GM21423 (cell line): ENCODE data around the gene SDF4.

Experiments used
- ATAC-seq: cut with Tn5 transposase; IDR thresholded peaks from one replicate; pipeline ENCODE4 v1.9.1; 2021; ENCODE audit warnings: mild to moderate bottlenecking, moderate library complexity; ENCODE audit not compliant: unreplicated experiment

The SDF4 gene

GRCh38 chr1:1215080-1215676, 16.6 kb downstream of the SDF4 start:
- ATAC-seq = no peak

- no peak for ATAC-seq
Observed at GRCh38 chr1:1213345-1214265, 18.2 kb downstream of the SDF4 start, which contains the start of gene TNFRSF4. Gene TNFRSF4, minus strand, starts transcription at chr1:1214153. Its CDS starts 26 bp downstream, at chr1:1214127.

- no peak for ATAC-seq
Observed at GRCh38 chr1:1212780-1213344, 18.9 kb downstream of the SDF4 start.

GRCh38 chr1:1211541-1212441, 20.0 kb downstream of the SDF4 start:
- ATAC-seq = no peak

GRCh38 chr1:1210726-1211540, 20.9 kb downstream of the SDF4 start:
- no peak for ATAC-seq

- no peak for ATAC-seq
Observed at GRCh38 chr1:1208713-1209433, 22.9 kb downstream of the SDF4 start.

GRCh38 chr1:1207571-1207892, 24.3 kb downstream of the SDF4 start:
- ATAC-seq = no peak

GRCh38 chr1:1206966-1207531, 24.8 kb downstream of the SDF4 start:
- no peak for ATAC-seq

GRCh38 chr1:1206376-1206965, 25.3 kb downstream of the SDF4 start, which contains the start of gene TNFRSF18:
Gene TNFRSF18, minus strand, starts transcription at chr1:1206592. Its CDS starts 21 bp downstream, at chr1:1206571.
- no peak for ATAC-seq

GRCh38 chr1:1205769-1206375, 25.9 kb downstream of the SDF4 start:
- ATAC-seq = no peak

GRCh38 chr1:1204998-1205768, 26.6 kb downstream of the SDF4 start:
- no peak for ATAC-seq

- ATAC-seq = no peak
Observed at GRCh38 chr1:1204425-1204920, 27.3 kb downstream of the SDF4 start.

- ATAC-seq = no peak
Observed at GRCh38 chr1:1203561-1204424, 28.0 kb downstream of the SDF4 start.

GRCh38 chr1:1202831-1203560, 28.8 kb downstream of the SDF4 start:
- ATAC-seq = no peak
